ENCODE results near the gene IL27RA.

DNA sequence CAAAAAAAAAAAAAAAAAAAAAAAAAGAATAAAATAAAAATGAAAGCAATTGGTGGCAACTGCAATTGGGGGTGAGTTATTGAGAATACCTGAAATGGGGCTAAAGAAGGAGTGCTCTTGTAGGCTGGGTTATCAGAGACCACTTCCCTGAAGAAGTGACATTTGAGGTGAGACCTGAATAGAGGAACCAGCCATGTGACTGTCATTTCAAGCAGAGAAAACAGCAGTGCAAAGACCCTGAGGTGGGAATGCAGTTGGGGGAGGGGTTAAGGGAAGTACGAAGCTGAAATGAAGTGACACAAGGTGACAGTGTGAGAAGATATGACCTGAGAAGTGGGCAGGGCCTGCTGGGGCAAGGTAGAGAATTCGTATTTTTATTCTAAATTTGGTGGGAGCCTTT, 34.6 kb downstream of the IL27RA start:
- TF ChIP-seq, protein P1, sequence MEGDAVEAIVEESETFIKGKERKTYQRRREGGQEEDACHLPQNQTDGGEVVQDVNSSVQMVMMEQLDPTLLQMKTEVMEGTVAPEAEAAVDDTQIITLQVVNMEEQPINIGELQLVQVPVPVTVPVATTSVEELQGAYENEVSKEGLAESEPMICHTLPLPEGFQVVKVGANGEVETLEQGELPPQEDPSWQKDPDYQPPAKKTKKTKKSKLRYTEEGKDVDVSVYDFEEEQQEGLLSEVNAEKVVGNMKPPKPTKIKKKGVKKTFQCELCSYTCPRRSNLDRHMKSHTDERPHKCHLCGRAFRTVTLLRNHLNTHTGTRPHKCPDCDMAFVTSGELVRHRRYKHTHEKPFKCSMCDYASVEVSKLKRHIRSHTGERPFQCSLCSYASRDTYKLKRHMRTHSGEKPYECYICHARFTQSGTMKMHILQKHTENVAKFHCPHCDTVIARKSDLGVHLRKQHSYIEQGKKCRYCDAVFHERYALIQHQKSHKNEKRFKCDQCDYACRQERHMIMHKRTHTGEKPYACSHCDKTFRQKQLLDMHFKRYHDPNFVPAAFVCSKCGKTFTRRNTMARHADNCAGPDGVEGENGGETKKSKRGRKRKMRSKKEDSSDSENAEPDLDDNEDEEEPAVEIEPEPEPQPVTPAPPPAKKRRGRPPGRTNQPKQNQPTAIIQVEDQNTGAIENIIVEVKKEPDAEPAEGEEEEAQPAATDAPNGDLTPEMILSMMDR (IDR thresholded peaks at IDR 0.05), result no peak
- TF ChIP-seq POLR2A (IDR thresholded peaks at IDR 0.05), result no peak

Measured in prostate gland (tissue), 2 donors.